ENCODE measurements around the gene COL27A1.

COL27A1 gene

DNA sequence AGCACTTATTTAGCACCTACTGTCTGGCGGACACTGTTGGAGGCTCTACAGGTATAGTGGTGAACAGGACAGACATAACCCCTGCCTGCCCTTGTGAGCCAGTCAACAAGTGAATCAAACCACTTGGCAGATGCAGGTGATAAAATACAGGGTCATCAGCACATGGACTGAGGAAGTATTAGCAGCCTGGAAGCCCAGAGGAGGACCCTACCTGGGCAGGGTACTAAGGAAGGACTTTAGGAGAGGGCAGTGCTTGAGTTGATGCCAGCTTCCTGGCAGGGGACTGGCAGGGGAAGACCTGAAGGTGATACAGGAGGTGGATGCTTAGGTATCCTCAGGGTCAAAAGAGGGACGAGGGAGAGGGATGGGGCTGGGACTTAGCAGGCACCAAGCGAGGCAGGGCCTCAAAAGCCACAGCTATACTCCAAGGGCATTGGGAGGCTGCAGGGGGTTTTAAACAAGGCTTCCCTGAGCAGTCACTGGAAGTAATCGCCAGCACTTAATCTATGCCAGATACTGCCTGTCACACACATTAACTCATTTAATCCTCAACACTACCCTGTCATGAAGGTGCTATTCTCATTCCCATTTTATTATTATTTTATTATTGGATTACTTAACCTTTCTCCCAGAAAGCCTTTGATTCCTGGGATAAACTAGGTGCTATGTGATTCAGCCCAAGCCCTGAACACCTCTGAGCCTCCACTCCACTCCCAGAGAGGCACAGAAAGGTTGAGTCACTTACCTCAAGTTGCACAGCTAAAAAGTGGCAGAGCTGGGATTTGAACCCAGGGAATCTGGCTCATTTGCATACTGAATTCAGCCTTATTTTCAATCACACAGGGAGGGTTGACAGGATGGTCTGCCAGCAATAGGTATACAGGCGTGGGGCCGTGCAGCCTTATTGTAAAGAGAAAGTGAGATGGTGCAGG is 103.8 kb downstream of the COL27A1 start:
- TF ChIP-seq, protein P1, sequence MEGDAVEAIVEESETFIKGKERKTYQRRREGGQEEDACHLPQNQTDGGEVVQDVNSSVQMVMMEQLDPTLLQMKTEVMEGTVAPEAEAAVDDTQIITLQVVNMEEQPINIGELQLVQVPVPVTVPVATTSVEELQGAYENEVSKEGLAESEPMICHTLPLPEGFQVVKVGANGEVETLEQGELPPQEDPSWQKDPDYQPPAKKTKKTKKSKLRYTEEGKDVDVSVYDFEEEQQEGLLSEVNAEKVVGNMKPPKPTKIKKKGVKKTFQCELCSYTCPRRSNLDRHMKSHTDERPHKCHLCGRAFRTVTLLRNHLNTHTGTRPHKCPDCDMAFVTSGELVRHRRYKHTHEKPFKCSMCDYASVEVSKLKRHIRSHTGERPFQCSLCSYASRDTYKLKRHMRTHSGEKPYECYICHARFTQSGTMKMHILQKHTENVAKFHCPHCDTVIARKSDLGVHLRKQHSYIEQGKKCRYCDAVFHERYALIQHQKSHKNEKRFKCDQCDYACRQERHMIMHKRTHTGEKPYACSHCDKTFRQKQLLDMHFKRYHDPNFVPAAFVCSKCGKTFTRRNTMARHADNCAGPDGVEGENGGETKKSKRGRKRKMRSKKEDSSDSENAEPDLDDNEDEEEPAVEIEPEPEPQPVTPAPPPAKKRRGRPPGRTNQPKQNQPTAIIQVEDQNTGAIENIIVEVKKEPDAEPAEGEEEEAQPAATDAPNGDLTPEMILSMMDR (IDR thresholded peaks at IDR 0.05; ENCODE audit: low read length, missing control alignments) = no peak
- no peak for DNase-seq (ENCODE audit: low read depth)
- no peak overlapping the region for H3K4me3 ChIP-seq (replicated peaks; ENCODE audit: low read depth, low read length)

DNA sequence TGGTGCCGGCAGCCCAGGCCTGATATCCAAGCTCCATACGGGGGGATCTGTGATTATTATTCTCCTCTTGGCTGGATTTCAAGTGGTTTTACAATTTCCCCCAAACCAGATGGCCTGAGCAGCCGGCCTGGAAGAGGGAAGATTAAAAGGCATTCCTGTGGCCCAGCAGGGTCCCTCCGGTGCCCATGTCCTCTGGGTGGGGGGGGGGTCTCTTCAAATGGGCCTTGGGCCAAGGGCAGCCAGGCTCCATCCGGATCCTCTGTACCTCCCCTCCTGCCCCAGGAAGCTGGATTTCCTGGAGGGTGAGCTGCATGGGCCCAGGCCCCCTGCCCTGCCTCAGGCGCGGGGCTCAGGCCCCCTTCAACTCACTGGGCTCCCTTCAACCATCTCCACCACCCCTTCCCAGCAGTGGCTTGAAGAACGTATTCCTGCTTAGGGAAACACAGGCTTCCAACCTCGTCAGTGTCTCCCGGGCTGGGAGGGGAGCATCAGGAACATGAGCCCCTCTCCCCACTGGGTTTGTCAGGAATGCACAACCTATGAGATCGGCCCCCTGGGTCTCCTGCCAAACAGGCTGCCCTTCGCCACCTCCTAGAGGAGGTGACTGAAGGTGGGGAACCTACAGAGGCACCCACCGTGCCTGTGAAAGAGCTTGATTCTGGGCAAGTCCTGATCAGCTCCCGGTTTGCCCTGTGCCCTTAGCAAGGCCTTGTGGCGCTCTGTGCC is 104.6 kb downstream of the COL27A1 start:
- TF ChIP-seq, protein P1 (IDR thresholded peaks at IDR 0.05; ENCODE audit: low read length, missing control alignments) = no peak
- H3K4me3 ChIP-seq (replicated peaks; ENCODE audit: low read depth, low read length) = no peak overlapping the region
- DNase-seq (ENCODE audit: low read depth) = no peak

DNA sequence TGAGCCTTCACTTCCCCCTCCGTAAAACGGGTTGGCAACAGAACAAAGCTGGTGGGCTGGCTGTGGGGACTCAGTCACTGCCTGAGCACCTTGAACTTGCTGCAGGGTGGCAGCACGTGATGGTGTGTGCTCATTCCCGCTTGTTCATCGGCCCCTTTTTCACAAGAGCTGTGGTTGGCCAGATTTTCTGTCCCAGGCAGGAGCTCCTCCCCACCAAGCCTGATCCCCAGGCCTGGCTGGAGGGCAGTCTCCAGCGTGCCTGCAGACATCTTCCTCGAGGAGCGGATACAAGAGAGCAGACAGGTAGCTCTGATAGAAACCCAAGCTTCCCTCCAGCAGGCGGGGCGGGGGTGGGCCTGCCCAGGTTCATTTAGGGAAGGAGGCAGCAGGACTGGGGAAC is 105.7 kb downstream of the COL27A1 start:
- TF ChIP-seq, protein P1 (IDR thresholded peaks at IDR 0.05; ENCODE audit: low read length, missing control alignments) = no peak
- no peak overlapping the region for H3K4me3 ChIP-seq (replicated peaks; ENCODE audit: low read depth, low read length)
- DNase-seq (ENCODE audit: low read depth) = no peak

DNA sequence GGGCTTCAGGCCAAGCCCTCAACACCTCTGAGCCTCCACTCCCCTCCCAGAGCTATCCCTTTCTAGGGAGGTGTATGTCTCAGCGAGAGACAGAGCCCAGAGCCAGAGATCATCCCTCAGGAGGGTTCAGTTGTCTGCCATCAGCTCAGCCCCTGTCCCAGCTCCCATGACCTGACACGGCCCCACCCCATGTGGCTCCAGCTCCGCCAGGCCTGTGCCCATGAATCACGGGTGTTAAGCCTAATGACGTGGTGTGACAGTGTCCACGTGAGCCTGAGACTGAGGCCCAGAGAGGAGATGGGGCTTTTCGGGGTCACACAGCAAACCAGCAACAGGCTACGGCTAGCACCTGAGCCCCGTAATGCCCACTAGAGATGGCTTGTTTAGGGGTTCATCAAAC is 106.7 kb downstream of the COL27A1 start:
- H3K4me3 ChIP-seq (replicated peaks; ENCODE audit: low read depth, low read length) = no peak overlapping the region
- TF ChIP-seq, protein P1 (IDR thresholded peaks at IDR 0.05; ENCODE audit: low read length, missing control alignments) = no peak
- DNase-seq (ENCODE audit: low read depth) = no peak

DNA sequence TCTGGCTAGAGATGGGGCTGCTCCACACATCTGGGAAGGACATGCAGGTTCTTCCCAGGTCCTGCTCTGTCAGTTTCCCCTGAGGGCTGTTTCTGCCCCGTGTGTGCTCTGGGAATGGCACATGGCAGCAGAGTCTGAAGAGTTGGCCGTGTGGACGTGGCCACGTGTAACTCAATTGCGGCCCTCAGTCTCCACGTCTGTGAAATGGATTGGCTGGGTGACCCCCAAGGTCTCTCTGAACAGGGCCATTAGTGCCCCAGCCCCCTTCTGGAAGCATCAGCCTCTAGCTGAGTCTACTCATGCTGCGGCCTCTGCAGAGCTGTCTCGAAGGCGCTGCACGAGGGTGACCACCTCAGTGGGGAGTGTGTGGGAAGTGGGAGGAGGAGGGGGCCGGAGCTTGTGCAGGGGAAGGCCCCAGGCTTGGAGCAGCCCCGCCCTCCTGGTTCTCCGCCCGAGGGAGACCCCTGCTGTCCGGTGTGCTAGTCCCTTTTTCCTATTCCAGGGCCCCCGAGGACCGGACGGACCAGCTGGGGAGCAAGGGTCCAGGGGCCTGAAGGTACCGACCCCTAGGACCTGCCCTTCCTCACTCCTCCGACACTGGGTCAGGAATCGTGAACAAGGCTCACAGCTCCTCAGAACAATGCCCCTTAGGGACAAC is 108.6 kb downstream of the COL27A1 start:
- no peak overlapping the region for H3K4me3 ChIP-seq (replicated peaks; ENCODE audit: low read depth, low read length)
- TF ChIP-seq, protein P1 (IDR thresholded peaks at IDR 0.05; ENCODE audit: low read length, missing control alignments) = no peak
- DNase-seq (ENCODE audit: low read depth) = no peak

DNA sequence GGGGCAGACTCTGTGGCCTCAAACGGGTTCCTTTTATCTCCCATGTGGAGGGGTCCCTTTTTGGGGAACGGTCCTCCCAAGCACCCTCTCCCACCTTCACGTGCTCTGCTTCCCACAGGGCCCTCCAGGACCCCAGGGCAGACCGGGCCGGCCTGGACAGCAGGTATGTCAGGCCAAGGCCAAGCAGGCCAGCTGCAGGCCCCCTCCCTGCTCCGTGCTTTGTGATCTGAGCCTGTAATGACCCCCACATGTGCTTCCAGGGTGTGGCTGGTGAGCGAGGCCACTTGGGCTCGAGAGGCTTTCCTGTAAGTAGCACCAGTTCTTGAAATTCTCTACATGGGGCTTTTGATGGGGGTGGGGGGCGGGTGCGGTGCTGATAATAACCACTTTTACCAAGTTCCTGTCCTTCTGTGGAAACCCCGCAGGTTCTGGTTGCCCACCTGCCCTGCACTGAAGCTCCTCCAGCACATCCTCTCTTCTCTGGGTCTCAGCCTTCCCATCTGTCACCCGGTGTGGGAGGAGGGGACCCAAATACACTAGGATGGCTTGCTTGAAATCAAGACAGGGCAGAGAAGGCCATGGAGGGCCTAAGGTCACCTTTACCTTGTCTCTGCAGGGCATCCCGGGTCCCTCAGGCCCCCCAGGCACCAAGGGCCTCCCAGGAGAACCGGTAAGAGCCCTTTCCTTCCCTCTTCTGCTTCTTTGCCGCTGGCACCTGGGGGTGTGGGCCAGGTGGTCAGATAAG is 109.6 kb downstream of the COL27A1 start:
- no peak overlapping the region for H3K4me3 ChIP-seq (replicated peaks; ENCODE audit: low read depth, low read length)
- no peak for DNase-seq (ENCODE audit: low read depth)
- TF ChIP-seq, protein P1 (IDR thresholded peaks at IDR 0.05; ENCODE audit: low read length, missing control alignments) = no peak
